ENCODE measurements around the gene ULK1.

Gene ULK1

DNA sequence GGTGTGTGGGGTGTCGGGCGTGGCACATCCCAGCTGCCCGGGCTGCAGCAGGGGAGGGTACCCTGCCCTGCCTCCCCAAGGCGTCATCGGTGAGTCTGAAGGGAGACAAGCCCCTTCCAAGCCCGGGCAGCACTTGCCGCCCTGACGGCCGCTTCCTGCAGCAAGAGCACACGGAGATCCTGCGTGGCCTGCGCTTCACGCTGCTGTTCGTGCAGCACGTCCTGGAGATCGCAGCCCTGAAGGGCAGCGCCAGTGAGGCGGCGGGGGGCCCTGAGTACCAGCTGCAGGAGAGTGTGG lies 24.6 kb downstream of the ULK1 start:
- in situ Hi-C loops (cut with MboI; ENCODE audit: low sequenced_read_pairs) = no loop called here

DNA sequence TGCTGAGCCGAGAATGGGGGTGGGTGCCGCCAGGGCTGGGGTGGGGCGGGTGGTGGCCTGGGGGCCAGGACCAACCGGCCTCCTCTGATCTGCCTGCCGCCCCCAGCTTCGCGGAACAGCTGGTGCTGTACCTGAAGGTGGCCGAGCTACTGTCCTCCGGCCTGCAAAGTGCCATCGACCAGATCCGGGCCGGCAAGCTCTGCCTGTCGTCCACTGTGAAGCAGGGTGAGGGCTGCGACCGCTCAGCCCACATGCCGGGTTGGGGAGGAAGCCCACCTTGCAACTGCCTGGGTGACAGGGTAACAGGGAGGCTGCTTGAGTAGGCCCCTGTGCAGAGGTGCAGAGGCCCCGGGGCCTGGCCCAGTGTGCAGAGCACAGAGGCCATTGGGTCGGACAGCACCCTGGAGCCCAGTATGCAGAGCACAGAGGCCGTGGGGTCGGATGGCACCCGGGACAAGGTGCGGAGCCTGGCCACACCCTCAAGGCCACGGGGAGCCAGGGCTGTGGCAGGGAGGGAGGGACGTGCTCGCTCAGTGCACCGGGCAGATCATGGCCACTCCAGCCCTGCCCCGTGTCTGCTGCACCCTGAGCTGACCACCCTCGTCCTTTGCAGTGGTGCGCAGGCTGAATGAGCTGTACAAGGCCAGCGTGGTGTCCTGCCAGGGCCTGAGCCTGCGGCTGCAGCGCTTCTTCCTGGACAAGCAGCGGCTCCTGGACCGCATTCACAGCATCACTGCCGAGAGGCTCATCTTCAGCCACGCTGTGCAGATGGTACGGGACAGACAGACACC lies 25.1 kb downstream of the ULK1 start:
- in situ Hi-C loops (cut with MboI; ENCODE audit: low sequenced_read_pairs) = no loop called here

DNA sequence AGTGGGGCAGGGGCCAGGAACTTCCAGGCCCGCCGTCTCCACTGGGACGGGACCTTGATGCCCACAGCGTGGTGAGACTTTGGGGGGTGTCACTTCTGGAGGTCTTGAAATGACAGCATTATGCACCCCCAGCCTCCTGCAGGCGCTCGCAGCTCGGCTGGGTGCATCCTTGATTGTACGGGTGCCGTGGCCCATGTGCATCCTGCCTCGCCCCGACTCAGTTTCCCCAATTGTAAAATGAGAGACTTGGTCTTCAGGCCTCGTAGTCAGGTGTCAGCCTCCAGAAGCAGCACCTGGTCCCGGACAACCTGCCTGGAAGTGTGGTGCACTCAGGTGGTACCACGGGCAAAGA lies 25.7 kb downstream of the ULK1 start:
- in situ Hi-C loops (cut with MboI; ENCODE audit: low sequenced_read_pairs) = no loop called here

DNA sequence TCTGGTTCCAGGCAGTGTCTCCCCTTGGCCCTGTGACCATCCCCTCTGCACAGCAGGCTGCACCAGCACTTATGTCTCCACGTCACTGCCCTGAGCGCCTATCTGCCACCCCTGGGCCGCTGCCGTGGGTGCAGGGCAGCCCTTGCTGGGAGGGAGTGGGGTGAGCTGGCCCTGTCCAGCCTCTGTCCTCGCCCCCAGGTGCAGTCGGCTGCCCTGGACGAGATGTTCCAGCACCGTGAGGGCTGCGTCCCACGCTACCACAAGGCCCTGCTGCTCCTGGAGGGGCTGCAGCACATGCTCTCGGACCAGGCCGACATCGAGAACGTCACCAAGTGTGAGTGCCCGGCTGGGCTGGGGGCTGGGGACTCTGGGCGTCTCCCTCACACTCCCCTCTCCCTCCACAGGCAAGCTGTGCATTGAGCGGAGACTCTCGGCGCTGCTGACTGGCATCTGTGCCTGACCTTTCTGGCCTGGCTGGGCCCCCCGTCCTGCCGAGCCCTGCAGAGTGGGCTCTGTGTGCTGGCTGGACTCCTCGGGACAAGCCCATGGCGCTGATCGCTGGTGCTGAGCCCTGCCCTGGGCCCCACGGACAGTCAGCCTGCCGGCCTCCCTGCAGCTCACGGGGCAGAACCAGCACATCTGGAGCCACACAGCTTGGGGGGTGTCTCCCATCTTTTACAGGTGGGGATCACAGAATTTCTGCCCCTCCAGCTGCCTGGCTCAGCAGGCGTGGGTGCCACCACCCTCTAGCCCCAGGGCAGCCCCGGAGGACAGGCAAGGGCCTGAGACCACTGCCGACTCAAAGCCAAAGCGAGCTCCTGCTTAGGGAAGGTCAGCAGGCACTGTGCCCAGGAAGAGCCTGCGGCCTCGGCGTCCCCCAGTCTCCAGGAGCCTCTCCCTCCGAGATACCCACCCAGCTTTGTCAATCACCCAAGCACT lies 26.7 kb downstream of the ULK1 start:
- in situ Hi-C loops (cut with MboI; ENCODE audit: low sequenced_read_pairs) = no loop called here

DNA sequence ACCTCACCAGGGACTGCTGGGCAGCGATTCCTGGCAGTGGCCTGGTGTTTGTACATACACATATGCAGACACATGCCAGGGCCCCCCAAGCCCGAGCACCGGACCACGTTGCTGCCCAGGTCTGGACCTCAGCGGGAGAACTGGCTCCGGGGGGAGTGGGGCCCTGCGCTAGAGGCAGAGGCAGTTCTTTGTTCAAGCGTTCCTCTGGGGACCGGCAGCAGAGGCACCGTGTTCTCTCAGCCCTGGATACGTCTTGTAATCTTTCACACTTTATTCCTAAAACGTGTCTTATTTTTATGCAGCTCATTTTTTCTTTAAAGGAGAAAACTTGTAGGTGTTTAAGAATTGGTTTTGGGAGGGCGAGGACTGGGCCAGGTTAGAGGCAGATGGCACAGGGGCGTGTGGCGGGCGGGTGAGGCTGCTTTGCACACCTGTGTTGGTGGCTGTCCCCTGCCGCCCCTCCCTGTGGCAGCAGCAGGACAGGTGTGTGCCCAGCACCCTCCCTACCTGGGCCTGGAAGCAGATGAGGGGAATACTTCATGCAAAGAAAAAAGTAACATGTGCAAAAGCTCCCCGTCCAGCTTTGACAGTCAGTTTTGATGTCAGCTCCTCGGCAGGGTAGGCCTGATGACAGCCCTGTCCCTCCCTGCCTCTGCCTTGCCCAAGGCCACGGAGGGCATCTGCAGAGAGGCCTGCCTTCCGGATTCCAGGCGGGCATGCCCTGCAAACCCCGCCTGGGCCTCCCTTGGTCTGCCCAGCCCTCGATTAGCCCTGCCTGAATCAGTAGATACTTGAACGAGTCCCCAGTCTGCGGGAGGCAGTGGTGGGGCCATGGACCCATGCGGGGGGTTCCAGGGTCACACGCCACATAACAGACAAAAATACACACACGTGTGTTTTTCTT lies 27.7 kb downstream of the ULK1 start:
- in situ Hi-C loops (cut with MboI; ENCODE audit: low sequenced_read_pairs) = no loop called here

DNA sequence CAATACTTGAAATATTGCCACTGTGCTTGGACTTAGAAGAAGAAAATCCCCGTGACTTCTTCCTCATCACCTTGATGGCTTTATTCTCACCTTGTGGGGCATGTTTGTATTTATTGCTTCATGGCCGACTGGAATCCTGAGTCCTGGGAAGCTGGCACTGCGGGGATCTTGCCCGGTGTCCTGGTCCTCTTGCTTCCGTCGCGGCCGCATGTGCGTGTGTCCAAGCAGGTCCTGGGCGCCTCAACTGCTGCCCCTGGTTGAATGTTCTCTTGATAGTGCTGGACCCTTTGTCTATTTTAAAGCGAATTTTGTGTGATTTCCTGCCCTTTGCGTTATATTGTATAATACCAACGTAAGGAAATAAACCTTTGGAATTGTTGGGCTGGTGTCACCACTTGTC lies 28.4 kb downstream of the ULK1 start:
- in situ Hi-C loops (cut with MboI; ENCODE audit: low sequenced_read_pairs) = no loop called here

DNA sequence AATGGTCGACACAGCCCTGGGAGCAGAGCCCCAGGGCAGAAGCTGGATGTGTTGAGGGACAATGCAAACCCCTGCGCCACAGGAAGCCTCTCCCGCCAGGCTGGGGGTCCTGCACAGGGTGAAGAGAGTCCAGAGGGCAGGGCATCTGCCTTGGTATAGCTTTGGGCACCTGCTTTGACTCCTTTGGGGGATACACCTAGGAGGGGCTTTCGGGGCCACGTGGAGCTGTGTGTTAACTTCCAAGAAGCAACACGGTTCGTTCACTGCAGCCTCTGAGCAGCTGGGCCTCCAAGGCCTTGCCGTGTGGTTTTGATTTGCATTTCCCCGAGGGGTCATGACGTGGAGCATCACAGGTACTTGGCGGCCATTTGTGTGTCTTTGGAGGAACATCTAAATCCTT lies 28.8 kb downstream of the ULK1 start:
- in situ Hi-C loops (cut with MboI; ENCODE audit: low sequenced_read_pairs) = no loop called here

DNA sequence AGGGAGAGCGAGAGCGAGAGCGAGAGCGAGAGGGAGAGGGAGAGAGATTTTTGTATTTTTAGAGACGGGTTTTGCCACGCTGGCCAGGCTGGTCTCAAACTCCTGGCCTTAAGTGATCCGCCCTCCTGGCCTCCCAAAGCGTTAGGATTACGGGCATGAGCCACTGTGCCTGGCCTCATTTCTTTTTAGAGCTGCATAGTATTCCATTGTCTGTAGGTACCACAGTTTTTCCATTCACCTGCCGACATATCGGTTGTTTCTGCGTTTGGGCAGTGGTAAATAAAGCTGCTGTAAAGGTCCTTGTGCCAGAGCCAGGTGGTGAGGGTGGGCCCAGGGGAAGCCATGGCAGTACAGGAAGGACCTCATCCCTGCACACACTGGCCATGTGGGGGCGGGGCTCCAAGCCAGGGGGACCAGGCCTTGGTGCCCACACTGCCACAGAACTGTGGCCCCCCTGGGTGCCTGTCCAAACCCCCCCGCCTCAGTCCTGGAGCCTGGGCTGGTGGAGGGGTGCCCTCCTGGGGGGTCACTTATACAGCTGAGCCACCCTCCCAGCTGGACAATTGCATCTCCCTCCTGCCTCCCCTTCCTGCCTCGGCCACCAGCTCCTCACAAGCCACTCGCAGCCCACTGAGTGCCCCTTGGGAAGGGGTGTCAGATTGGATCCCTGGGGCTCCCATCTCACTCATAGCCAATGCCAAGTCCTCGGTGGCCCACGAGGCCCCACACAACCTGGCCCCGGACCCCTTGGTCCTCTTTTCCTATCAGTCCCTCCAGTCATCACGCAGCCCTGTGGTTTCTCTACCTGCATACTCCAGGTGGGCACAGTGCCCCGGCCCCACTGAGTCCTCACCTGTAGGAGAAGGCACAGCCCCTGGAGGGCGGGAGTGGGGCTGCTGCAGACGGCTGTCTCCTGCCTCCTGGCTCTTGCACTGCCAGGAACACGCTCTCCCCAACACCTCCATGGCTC lies 33.0 kb downstream of the ULK1 start:
- in situ Hi-C loops (cut with MboI; ENCODE audit: low sequenced_read_pairs) = no loop called here

DNA sequence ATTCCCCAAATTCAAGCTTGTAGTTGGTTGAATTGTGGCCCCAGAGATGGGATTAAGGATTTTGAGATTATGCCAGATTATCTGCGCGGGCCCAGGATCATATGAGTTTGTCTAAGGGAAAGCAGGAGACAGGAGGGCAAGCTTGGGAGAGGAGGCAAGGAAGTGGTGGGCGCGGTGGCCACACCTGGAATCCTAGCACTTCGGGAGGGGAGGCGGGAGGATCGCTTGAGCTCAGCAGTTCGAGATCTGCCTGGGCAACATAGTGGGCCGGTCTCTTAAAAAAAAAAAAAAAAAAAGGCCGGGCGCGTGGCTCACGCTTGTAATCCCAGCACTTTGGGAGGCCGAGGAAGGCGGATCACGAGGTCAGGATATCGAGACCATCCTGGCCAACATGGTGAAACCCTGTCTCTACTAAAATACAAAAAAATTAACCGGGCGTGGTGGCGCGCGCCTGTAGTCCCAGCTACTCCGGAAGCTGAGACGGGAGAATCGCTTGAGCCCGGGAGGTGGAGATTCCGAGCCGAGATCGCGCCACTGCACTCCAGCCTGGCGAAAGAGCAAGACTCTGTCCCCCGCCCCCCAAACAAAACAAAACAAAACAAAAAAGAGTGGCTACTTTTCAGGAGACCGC lies 33.8 kb downstream of the ULK1 start:
- in situ Hi-C loops (cut with MboI; ENCODE audit: low sequenced_read_pairs) = no loop called here

DNA sequence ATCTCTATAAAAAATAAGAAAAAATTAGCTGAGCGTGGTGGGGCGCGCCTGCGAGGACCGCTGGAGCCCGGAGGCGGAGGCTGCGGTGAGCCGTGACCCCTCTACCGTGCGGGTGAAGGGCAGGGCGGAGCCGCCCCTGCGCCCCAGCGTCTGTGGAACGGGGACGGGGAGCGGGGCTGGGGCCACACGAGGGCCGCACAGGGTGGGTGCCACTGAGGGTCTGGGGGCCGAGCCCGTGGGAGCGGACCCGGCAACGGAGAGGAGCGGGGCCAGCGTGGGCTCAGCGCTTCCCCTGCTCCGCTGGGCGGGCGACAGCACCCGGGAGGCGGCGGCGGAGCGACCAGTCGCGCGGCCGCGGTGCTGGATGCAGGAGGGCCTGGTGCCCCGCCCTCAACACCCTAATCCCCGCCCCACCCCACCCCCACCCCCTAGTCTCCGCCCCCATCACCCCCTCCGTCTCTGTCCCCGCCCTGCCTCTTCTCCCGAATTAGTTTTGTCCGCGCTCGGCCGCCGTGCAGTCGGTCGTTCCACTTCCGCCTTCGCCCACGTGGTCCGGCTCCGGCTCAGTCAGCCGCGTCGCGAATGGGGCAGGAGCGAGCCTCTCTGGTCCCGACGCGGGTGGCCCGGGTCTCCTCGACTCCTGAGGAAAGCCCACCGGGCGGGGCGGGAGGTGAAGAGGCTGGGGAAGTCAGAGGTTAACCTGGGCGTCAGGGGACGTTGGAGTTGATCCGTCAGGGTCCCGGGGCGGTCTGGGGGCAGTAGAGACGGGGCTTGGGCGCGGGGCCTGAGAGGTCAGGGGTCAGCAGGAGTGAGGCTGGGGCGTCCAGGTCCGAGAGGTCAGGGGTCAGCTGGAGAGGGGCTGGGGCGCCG lies 34.5 kb downstream of the ULK1 start, which contains the start of gene PUS1:
Gene PUS1, plus strand, starts transcription at position 566 of the 870 bp plus-strand sequence. CDS start 447 bp downstream, outside the sequence.
- in situ Hi-C loops (cut with MboI; ENCODE audit: low sequenced_read_pairs) = no loop called here

DNA sequence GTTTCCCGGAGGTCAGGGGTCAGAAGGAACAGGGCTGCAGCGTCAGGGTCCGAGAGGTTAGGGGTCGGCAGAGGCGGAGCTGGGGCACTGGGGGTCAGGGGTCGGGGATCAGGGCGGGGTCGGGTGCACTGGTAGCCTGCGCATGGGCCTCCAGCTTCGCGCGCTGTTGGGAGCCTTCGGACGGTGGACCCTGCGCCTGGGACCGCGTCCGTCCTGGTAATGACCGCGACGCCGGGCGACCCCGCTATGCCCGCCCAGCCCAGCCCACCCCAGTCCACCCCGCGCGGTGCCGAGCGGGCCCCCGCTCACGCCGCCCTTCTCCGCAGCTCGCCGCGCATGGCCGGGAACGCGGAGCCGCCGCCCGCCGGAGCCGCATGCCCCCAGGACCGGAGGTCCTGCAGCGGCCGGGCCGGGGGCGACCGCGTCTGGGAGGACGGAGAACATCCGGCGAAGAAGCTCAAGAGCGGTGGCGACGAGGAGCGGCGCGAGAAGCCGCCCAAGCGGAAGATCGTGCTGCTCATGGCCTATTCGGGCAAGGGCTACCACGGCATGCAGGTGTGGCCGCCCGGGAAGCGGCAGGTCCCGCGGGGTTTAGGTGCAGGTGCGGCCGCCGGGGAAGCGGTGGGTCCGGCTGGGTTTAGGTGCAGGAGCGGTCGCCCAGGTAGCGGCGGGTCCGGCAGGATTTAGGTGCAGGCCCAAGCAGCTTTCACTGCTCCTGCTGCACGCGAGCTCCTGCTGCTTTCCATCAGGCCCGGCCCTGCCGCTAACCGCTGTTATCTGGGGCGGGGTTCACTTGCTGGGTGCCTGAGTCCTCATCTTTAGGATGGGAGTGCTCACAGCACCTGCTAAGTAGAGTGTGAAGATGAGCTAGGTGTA lies 35.4 kb downstream of the ULK1 start:
- in situ Hi-C loops (cut with MboI; ENCODE audit: low sequenced_read_pairs) = no loop called here

DNA sequence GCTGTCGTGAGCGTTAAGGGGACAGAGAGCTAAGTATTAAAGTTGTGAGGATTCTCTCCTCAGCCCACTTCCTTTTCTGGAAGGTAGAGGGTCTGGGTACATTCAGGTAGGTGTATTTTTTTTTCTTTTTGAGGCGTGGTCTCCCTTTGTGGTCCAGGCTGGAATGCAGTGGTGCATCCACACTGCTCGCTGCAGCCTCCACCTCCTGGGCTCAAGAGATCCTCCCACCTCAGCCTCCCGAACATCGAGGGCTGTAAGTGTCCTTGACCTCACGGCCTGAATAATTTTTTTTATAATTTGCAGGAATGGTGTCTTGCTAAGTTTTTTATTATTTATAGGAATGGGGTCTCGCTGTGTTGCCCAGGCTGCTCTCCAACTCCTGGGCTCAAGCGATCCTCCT lies 36.1 kb downstream of the ULK1 start:
- in situ Hi-C loops (cut with MboI; ENCODE audit: low sequenced_read_pairs) = no loop called here

DNA sequence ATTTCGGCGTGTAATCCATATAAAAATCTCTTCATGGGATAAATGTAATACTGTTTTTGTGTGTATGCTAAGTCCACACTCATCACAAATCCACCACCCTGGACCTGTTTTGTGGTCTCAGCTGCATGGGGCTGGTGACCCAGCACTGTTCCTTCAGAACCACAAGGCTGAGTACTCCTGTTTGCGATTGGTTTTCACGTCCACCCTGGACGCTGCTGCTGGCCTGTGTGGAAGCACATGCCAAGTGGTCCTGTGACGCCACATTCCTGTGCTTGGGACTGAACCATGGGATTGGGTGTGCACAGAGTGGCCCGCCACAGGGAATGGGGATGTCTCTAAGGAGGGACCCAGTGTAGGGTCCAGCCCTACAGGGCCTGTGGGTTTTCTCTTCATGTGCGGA lies 39.0 kb downstream of the ULK1 start:
- in situ Hi-C loops (cut with MboI; ENCODE audit: low sequenced_read_pairs) = no loop called here

DNA sequence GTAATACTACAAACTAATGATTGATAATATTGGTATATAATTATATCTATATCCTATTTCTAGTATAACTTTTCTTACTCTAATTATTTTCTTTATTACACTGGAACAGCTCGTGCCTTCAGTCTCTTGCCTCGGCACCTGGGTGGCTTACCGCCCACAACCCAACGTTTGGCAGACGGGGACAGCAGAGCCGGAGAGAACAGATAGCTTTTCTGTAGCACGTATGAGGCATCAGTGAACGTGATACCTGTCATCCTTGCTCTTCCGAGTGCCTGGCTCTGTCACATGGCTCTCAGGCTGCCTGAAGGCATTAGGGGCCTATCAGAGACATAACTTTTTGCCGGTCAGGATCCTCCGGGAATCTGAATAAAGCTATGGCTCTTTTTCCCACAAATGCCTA lies 40.1 kb downstream of the ULK1 start:
- in situ Hi-C loops (cut with MboI; ENCODE audit: low sequenced_read_pairs) = no loop called here

DNA sequence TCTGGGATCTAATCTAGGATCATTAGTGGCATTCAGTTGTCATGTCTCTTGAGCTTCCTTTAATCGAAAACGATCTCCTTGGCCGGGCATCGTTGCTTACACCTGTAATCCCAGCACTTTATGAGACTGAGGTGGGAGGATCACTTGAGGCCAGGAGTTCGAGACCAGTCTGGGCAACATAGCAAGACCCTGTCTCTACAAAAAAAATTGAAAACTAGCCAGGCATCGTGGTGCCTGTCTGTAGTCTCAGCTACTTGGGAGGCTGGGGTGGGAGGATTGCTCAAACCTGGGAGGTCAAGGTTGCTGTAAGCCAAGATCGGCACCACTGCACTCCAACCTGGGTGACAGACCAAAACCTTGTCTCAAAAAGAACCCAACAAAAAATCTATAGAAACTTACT lies 43.7 kb downstream of the ULK1 start:
- in situ Hi-C loops (cut with MboI; ENCODE audit: low sequenced_read_pairs) = no loop called here

DNA sequence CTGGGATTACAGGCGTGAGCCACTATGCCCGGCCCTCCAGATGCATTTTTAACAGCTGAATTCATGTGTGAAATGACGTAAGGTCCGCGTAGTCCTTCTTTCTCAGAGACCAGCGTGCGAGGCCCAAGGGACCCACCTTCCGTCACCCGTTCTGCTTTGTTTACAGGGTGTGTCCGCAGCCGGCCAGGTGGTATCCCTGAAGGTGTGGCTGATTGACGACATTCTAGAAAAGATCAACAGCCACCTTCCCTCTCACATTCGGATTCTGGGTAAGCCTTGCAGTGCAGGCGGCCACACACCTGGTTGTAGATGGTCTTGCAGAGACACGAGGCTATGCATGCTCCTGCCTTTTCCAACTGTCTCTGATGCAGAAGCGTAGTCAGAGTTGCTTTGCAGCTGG lies 44.6 kb downstream of the ULK1 start:
- in situ Hi-C loops (cut with MboI; ENCODE audit: low sequenced_read_pairs) = no loop called here

DNA sequence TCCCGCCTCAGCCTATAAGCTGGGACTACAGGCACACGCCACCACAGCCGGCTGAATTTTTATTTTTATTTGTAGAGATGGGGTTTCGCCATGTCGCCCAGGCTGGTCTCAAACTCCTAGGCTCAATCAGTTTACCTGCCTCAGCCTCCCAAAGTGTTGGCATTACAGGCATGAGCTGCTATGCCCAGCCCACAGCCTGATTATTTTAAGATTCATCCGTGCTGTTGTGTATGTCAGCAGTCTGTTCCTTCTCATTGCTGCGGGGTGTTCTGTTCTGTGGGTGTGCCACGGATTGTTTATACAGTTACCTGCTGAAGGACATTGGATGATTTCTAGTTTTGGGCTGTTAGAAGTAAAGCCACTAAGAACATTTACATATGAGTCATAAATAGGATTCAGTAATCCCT lies 45.7 kb downstream of the ULK1 start:
- in situ Hi-C loops (cut with MboI; ENCODE audit: low sequenced_read_pairs) = no loop called here
